Left renal cortex interstitium (tissue), 4 donors: ENCODE results near the gene ZNF689. TPM values are rescaled to one million over a fixed set of nuclear protein-coding genes. Genes with fewer than 3 reads are reported as not detected.
A peak's percentile ranks its signal among the peaks of the same experiment; 100 is the strongest.

Experiments
- DNase-seq, 4 donors: peaks; one replicate each; pipeline ENCODE4 v3.0.0-alpha.2; 2013; ENCODE audit warnings: low read depth in 4 of 4, low spot score in 2 of 4, missing footprints in 1 of 4
- polyA plus RNA-seq, 4 donors: library from polyadenylated mRNA; unstranded; fragments of 120-200 nt; gene quantifications; one replicate each; pipeline ENCODE4 v1.2.1, GENCODE V29; 2013; ENCODE audit not compliant: insufficient read length in 4 of 4

The ZNF689 gene
- polyA plus RNA-seq, 4 donors = 12.8 to 16.0 (median 14.4) TPM

DNA sequence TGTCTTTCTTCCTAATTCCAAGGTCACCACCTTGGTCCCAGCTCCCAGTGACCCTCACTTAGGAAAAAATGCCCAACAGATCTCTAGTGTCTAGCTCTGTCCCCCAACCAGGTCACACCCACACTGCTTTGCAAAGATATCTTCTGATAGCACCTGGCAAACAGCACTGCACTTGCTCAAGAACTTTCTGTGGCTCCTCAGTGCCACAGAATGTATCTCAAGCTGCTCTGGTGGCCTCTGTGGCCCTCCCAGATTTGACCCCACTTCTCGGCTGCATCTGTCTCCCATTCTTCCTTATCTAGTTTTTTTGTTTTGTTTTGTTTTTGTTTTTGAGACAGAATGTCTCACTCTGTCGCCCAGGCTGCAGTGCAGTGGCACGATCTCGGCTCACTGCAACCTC is 43.7 kb downstream of the ZNF689 start:
- DNase-seq = no peak

DNA sequence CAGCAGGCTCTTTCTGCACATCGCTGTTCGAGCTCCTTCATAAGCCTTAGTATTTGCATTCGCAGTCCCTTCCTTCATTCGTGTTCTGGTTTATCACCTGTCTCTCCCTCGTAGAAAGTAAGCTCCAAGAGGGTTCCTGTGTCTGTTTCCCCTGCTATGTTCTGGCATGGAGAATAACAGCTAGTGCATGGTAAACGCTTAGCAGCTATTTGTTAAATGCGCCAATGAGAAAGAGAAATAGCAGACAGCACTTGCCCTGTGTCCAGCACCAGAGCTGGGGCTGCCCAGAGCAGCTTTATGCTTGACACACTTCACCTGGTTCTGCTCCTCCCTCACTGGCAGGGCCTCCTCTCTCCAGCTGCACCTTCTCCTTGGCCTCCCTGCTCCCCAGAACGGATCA is 44.2 kb downstream of the ZNF689 start:
- DNase-seq = no peak

- DNase-seq = no peak
Measured at GRCh38 chr16:30565526-30565925, 44.7 kb downstream of the ZNF689 start.

DNA sequence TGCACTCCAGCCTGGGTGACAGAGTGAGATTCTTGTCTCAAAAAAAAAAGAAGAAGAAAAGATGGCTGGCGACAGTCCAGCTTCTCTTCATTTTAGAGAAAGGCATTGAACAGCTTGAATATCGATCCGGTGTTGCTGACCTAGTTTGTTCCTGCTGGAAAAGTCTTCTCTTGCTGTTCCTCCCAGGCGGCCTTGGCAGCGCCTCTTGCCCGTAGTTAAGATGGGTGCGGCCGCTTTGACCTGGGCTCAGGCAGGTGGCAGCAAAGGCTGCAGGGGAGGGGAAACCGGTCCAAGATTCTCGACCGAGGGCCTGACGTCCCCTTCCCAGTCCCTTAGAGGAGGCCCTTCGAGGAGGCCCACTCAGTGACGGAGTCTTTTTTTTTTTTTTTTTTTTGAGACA is 48.2 kb downstream of the ZNF689 start:
- DNase-seq = no peak

- DNase-seq = no peak
Measured at GRCh38 chr16:30561089-30561816, 48.9 kb downstream of the ZNF689 start.

DNA sequence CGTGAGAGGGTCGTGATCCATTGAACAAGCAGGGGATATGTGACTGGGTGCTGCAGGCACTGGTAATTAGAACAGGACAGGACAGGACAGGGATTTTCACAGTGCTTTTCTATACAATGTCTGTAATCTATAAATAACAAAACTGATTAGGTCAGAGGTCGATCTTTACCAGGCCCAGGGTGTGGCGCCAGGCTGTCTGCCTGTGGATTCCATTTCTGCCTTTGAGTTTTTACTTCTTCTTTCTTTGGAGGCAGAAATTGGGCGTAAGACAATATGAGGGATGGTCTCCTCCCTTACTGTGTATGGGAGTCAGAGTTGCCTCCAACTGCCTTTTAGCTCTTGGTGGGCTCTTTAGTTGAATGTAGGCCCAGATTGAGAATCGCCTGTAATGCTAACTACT is 50.5 kb downstream of the ZNF689 start:
- no peak for DNase-seq

DNA sequence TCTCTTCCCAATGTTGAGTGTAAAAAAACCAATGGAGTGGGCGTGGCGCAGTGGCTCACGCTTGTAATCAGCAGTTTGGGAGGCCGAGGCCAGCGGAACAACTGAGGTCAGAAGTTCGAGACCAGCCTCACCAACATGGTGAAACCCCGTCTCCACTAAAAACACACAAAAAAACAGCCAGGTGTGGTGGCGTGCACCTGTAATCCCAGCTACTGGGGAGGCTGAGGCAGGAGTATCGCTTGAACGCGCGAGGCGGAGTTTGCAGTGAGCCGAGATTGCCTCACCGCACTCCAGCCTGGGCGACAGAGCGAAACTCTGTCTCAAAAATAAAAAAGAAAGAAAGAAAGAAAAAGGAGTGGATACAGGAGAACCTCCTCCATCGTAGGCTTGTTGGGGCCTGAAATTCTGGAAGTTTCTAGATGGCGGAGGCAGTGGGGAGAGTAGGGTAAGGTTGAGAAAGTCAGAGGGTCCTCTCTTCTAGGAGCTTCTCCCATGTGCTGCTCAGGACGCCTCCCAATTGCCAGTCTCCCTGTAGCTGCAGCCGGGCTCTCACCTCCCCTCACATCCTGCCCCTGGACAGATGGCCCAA is 51.3 kb downstream of the ZNF689 start:
- no peak for DNase-seq

DNA sequence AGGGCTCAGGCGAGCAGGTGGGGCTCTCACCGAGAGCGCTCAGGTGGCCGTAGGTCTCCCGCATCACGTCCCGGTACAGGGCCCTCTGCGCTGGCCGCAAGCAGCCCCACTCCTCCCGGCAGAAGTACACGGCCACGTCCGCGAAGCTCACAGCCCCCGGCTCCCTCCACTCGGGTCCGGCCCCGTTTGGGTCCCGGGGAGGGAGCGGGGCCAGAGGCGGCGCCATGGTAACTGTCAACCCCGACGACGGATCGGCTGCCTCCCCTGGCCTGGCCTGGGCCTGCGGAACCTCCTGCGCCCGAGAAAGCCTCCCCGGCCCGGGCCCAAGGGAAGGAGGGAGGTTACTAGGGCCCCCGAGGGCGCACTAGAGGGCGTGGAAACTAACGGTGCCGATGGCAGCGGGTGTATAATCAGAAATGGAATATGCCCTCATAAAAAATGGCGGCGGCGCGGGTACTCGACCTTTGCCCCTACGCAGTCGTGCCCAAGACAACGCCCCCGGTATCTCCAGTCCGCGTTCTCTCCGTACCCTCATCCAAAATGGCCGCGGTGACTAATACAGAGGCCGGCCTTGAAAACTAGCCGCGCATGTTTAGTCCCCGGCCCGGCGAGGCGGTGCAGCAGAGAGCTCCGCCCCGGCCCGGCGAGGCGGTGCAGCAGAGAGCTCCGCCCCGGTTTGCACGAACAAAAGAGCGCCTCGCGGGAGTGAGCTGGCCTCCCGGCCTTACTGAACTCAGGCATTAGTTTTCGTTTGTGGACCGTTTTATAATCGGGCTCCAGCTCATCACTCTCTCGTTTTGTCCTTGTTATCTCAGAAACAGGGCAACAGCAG is 52.0 kb downstream of the ZNF689 start, which contains the start of gene ZNF764:
Gene ZNF764, minus strand, starts transcription at position 418 of the 832 bp plus-strand sequence. Its CDS starts 192 bp downstream, at position 226.
- DNase-seq = peak; percentile 81 to 96 (median 90)

- DNase-seq = no peak
Measured at GRCh38 chr16:30557707-30557956, 52.6 kb downstream of the ZNF689 start.

GRCh38 chr16:30556125-30556473 is 54.1 kb downstream of the ZNF689 start:
- no peak for DNase-seq

GRCh38 chr16:30555315-30556124 is 54.7 kb downstream of the ZNF689 start:
- DNase-seq = no peak

DNA sequence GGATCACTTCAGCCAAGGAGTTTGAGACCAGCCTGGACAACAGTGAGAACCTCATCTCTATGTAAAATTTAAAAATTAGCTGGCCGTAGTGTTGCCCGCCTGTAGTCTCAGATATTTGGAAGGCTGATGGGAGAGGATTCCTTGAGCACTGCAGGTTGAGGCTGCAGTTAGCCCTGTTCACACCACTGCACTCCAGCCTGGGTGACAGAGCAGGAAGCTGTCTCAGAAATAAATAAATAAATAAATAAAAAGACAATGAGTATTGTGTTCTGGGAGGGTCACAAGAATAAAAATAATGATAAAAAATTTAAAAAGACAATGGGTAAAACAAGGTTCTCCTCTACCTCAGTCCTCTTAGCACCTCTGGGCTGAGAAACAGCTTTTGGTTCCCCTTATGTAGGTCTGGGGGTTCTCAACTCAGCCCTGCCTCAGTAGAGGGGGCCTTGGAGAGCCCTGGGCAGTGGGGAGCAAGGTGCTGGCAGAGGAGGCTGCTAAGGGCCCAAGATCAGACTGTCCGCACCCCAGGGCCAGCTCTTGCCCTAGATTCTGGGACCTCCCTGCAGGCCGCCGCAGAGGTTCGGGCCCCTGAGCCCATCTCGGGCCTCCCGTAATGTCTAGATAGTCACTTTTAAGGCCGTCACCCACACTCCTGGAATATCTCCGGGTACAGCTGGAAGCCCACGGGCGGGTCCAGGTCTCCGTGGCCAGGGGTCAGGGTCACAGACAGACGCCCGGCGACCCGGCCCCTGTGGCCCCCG is 55.5 kb downstream of the ZNF689 start:
- DNase-seq = no peak

GRCh38 chr16:30553393-30553899 is 56.7 kb downstream of the ZNF689 start:
- no peak for DNase-seq

- no peak for DNase-seq
Measured at GRCh38 chr16:30552956-30553355, 57.2 kb downstream of the ZNF689 start.

Other genes starting within 250 kb of the ZNF689 start
- gene TBC1D10B, start 239.9 kb downstream of the ZNF689 start, polyA plus RNA-seq = 10 to 100 TPM; 28.5 to 46.7 (median 39.8) TPM
- 1 to 10 TPM in 1 of 4 donors, under 1 TPM in 3; 0.51 to 1.6 (median 0.62) TPM for gene MYL11, start 235.6 kb downstream of the ZNF689 start, polyA plus RNA-seq
- gene SEPTIN1, start 227.8 kb downstream of the ZNF689 start, polyA plus RNA-seq = 1 to 10 TPM; 1.5 to 3.6 (median 2.8) TPM
- 10 to 100 TPM; 11.7 to 17.5 (median 13.7) TPM for gene ZNF48, start 215.0 kb downstream of the ZNF689 start, polyA plus RNA-seq
- 10 to 100 TPM in 1 of 4 donors, 1 to 10 TPM in 3; 5.5 to 12.5 (median 6.9) TPM for gene ZNF771, start 202.8 kb downstream of the ZNF689 start, polyA plus RNA-seq
- 10 to 100 TPM; 44.1 to 64.1 (median 48.8) TPM for gene DCTPP1, start 180.4 kb downstream of the ZNF689 start, polyA plus RNA-seq
- 100 to 1,000 TPM in 1 of 4 donors, 10 to 100 TPM in 3; 84.0 to 104 (median 94.8) TPM for gene SEPHS2, start 164.5 kb downstream of the ZNF689 start, polyA plus RNA-seq
- gene ITGAL, start 137.6 kb downstream of the ZNF689 start, polyA plus RNA-seq = 1 to 10 TPM; 1.0 to 3.5 (median 1.7) TPM
- 10 to 100 TPM; 47.3 to 73.7 (median 63.8) TPM for gene ZNF768, start 83.8 kb downstream of the ZNF689 start, polyA plus RNA-seq
- 10 to 100 TPM in 3 of 4 donors, 1 to 10 TPM in 1; 9.1 to 12.3 (median 11.3) TPM for gene ZNF747, start 75.5 kb downstream of the ZNF689 start, polyA plus RNA-seq
- gene ZNF764, start 52.0 kb downstream of the ZNF689 start, polyA plus RNA-seq = 10 to 100 TPM in 3 of 4 donors, 1 to 10 TPM in 1; 9.4 to 18.6 (median 15.0) TPM
- gene ZNF688, start 38.7 kb downstream of the ZNF689 start, polyA plus RNA-seq = 10 to 100 TPM; 11.3 to 18.5 (median 15.8) TPM
- gene ZNF785, start 24.7 kb downstream of the ZNF689 start, polyA plus RNA-seq = 10 to 100 TPM; 17.5 to 36.5 (median 27.8) TPM
- gene PRR14, start 40.6 kb upstream of the ZNF689 start, polyA plus RNA-seq = 10 to 100 TPM; 38.2 to 54.8 (median 46.0) TPM
- 10 to 100 TPM; 39.7 to 97.0 (median 67.1) TPM for gene FBRS, start 48.0 kb upstream of the ZNF689 start, polyA plus RNA-seq
- gene SRCAP, start 88.8 kb upstream of the ZNF689 start, polyA plus RNA-seq = 10 to 100 TPM; 23.0 to 62.5 (median 37.3) TPM
- gene PHKG2, start 138.0 kb upstream of the ZNF689 start, polyA plus RNA-seq = 10 to 100 TPM; 22.9 to 44.4 (median 33.9) TPM
- gene CFAP119, start 151.7 kb upstream of the ZNF689 start, polyA plus RNA-seq = 10 to 100 TPM in 2 of 4 donors, 1 to 10 TPM in 2; 7.8 to 12.1 (median 10.2) TPM
- 100 to 1,000 TPM; 112 to 130 (median 120) TPM for gene RNF40, start 151.9 kb upstream of the ZNF689 start, polyA plus RNA-seq
- 10 to 100 TPM; 25.7 to 29.5 (median 27.2) TPM for gene ZNF629, start 176.8 kb upstream of the ZNF689 start, polyA plus RNA-seq